ENCODE data around the gene PKNOX2. TPM values are rescaled to one million over a fixed set of nuclear protein-coding genes. Genes with fewer than 3 reads are reported as not detected.

The PKNOX2 gene
- total RNA-seq, 1 donor from 2014 or later: 39.9 TPM

DNA sequence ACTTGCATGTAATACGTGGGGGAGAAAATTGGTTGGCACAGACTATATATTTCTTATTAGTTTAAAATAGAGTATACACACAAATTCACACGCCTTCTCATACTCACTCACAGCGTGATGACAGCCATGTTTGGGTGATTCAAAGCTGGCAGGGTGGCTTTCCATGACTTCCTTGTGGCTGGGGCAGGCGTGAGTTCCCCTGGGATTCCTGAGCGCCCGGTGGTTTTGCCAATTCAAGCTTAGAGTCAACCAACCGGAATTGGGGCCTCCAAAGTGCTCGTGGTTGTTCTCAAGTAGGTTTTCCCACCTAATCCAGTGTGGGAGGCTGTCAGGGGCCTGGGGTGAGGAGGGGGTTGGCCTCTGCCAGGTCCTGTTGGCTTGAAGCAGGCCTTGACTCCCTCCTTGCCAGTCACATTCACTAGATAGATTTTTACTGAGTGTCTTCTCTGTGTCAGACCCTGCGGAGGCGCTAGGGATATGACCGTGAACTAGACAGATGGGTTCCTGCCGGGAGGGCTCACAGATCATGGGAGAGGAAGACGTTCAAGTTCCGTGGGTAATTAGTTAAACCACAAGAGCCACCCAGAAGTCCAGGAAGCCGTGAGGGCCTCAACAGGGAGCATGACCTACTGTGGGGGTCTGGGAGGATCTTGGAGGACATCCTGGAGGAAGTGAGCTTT is 11.5 kb downstream of the PKNOX2 start:
- Mint-ChIP-seq H3K4me3 (ENCODE audit: low read depth) (no peak overlapping the region), H3K27me3 (no peaks in the 10 kb centered on the region)
- TF ChIP-seq, protein P1, sequence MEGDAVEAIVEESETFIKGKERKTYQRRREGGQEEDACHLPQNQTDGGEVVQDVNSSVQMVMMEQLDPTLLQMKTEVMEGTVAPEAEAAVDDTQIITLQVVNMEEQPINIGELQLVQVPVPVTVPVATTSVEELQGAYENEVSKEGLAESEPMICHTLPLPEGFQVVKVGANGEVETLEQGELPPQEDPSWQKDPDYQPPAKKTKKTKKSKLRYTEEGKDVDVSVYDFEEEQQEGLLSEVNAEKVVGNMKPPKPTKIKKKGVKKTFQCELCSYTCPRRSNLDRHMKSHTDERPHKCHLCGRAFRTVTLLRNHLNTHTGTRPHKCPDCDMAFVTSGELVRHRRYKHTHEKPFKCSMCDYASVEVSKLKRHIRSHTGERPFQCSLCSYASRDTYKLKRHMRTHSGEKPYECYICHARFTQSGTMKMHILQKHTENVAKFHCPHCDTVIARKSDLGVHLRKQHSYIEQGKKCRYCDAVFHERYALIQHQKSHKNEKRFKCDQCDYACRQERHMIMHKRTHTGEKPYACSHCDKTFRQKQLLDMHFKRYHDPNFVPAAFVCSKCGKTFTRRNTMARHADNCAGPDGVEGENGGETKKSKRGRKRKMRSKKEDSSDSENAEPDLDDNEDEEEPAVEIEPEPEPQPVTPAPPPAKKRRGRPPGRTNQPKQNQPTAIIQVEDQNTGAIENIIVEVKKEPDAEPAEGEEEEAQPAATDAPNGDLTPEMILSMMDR (IDR thresholded peaks at IDR 0.05; ENCODE audit: unreplicated experiment): no peak

DNA sequence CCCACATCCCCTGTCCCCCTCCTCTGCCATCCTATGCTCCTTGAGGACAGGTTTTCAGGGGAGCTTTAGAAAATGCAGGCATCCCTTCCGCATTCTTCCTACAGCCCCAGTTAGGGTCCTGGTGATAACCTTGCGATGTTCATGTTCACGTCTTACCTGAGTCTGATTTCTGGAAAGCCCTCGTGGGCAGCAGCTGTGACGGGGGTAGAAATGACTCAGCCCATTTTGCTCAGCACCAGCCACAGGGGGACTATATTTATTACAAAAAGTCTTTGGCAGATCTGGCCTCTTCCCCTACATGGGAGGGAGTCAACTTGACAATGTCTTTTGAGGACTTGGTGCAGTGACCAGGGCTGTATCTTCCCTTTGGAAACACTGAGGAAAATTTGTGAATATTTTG is 12.3 kb downstream of the PKNOX2 start:
- peaks cover 41% of the 10 kb centered on the region for H3K4me1 Mint-ChIP-seq (ENCODE audit: low read depth)
- DNase-seq (ENCODE audit: low spot score, unreplicated experiment): no peak
- TF ChIP-seq, protein P1 (IDR thresholded peaks at IDR 0.05; ENCODE audit: unreplicated experiment): no peak
- H3K36me3 Mint-ChIP-seq (ENCODE audit: insufficient read depth): no peaks in the 10 kb centered on the region
- no peak overlapping the region for H3K27ac Mint-ChIP-seq
- H3K9me3 Mint-ChIP-seq (ENCODE audit: low read depth): no peaks in the 10 kb centered on the region
- no peaks in the 10 kb centered on the region for H3K27me3 Mint-ChIP-seq
- H3K4me3 Mint-ChIP-seq (ENCODE audit: low read depth): no peak overlapping the region

More for the DNA sequence above, 11.5 kb downstream of the PKNOX2 start:
- Mint-ChIP-seq H3K36me3 (ENCODE audit: insufficient read depth) (no peaks in the 10 kb centered on the region), H3K9me3 (ENCODE audit: low read depth) (no peaks in the 10 kb centered on the region), H3K4me1 (ENCODE audit: low read depth) (peaks cover 44% of the 10 kb centered on the region), H3K27ac (no peak overlapping the region)
- DNase-seq (ENCODE audit: low spot score, unreplicated experiment): no peak

DNA sequence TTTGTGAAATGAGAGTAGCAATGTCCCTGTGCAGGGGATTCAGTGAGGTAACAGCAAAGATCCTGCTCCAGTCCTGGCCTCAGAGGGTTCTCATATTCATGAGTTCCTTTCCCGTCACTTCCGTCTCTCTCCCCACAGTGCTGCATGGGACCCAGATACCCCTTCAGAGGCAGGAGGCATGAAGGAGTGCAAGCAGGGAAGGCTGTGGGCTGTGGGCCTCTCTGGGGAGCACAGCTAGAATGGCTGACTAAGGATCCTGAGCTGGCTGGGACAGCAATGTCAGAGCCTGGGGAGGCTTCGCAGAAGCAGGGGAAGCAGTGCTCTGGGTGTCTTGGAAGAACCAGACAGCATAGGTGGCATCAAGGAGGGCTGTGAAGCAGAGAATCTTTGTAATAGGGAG is 13.0 kb downstream of the PKNOX2 start:
- Mint-ChIP-seq H3K9me3 (ENCODE audit: low read depth) (no peaks in the 10 kb centered on the region), H3K4me1 (ENCODE audit: low read depth) (peaks cover 42% of the 10 kb centered on the region), H3K4me3 (ENCODE audit: low read depth) (no peak overlapping the region), H3K36me3 (ENCODE audit: insufficient read depth) (no peaks in the 10 kb centered on the region), H3K27me3 (no peaks in the 10 kb centered on the region), H3K27ac (peak overlapping the region; percentile 68)
- DNase-seq (ENCODE audit: low spot score, unreplicated experiment): no peak
- TF ChIP-seq, protein P1 (IDR thresholded peaks at IDR 0.05; ENCODE audit: unreplicated experiment): no peak

DNA sequence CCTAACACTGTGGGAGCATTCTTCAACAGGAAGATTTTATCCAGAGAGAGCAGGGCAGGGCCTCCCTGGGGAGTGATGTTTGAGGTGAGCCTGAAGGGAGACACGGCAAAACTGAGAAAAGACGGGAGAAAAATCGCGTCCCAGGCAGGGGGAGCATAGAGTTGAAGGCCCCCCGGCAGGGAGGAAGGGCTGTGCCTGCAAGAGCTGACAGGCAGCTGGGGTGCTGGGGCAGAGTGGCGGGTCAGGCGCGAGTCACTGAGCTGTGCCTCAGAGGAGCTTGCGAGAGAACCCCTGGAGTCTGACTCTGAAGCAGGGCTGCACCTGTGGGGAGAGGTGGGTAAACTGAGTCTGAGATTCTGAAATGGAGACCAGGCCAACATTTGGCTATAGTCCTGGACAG is 14.8 kb downstream of the PKNOX2 start:
- Mint-ChIP-seq H3K4me3 (ENCODE audit: low read depth) (no peak overlapping the region), H3K4me1 (ENCODE audit: low read depth) (peaks cover 36% of the 10 kb centered on the region), H3K36me3 (ENCODE audit: insufficient read depth) (peaks cover 6% of the 10 kb centered on the region), H3K27me3 (no peaks in the 10 kb centered on the region), H3K27ac (no peak overlapping the region), H3K9me3 (ENCODE audit: low read depth) (no peaks in the 10 kb centered on the region)
- no peak for DNase-seq (ENCODE audit: low spot score, unreplicated experiment)
- TF ChIP-seq, protein P1 (IDR thresholded peaks at IDR 0.05; ENCODE audit: unreplicated experiment): no peak

DNA sequence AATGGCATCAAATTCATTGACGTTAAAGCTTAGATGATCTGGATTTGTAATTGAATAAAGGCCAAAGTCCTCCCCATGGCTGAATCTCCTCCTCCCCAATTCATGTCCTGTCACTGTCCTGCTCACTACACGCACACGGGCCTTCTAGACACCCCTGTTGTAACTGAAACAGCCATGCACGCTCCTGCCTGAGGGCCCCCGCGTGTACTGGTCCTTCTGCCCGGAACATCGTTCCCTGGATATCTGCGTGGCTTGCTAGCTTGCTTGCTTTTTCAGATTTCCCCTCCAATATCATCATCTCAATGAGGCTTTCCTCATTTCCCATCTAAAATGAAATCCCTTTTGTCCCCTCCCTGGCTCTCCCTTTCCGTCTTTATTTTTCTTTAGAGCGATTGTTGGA is 15.3 kb downstream of the PKNOX2 start:
- Mint-ChIP-seq H3K27me3 (no peaks in the 10 kb centered on the region), H3K9me3 (ENCODE audit: low read depth) (no peaks in the 10 kb centered on the region), H3K36me3 (ENCODE audit: insufficient read depth) (peaks cover 6% of the 10 kb centered on the region), H3K27ac (peak overlapping the region; percentile 59), H3K4me3 (ENCODE audit: low read depth) (no peak overlapping the region), H3K4me1 (ENCODE audit: low read depth) (peaks cover 36% of the 10 kb centered on the region)
- no peak for DNase-seq (ENCODE audit: low spot score, unreplicated experiment)
- TF ChIP-seq, protein P1 (IDR thresholded peaks at IDR 0.05; ENCODE audit: unreplicated experiment): no peak

All from progenitor cell of endocrine pancreas (in vitro differentiated cells).